ENCODE data around the gene METTL13. TPM values are rescaled to one million over a fixed set of nuclear protein-coding genes. Genes with fewer than 3 reads are reported as not detected.

Gene METTL13, protein sequence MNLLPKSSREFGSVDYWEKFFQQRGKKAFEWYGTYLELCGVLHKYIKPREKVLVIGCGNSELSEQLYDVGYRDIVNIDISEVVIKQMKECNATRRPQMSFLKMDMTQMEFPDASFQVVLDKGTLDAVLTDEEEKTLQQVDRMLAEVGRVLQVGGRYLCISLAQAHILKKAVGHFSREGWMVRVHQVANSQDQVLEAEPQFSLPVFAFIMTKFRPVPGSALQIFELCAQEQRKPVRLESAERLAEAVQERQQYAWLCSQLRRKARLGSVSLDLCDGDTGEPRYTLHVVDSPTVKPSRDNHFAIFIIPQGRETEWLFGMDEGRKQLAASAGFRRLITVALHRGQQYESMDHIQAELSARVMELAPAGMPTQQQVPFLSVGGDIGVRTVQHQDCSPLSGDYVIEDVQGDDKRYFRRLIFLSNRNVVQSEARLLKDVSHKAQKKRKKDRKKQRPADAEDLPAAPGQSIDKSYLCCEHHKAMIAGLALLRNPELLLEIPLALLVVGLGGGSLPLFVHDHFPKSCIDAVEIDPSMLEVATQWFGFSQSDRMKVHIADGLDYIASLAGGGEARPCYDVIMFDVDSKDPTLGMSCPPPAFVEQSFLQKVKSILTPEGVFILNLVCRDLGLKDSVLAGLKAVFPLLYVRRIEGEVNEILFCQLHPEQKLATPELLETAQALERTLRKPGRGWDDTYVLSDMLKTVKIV
- 10 to 100 TPM; 12.1 to 23.3 (median 18.2) TPM for total RNA-seq
- total RNA-seq (2013) = 25.8 TPM

DNA sequence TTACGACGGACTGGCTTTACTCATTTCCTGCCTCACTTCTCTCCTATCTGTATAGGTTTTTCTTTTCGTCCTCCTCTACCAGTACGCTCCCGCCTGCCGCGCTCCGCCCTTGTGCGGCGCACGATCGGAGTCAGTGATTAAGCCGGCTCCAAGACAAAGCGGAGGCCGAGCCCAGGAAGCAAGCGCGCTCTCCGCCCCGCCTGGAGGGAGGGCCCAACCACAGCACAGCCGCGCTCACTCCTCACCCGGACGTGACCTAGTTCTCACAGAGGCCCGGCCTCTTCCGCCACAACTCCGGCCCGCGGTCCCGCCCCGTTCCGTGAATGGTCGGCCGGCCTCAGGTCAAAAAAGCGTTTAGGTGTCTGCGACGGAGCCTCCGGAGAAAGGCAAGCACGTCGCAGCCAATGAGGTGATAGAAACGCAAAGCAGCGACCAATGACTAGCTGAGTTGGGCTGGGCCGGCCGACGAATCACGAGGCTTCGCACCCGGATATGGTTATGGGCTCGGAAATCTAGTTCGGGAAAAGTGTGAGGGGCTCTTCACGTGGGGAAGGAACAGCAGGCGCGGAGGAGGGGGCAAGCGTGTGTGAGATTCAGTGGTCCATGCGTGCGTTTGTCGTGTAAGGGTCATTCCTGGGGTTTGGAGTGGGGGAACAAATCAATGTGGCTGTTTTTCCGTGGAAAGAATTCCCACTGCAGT is at the start of gene METTL13:
Gene METTL13, plus strand, starts transcription at position 485 of the 700 bp plus-strand sequence. CDS start 308 bp downstream, outside the sequence.
- under 1% methylated on average over 57 of the region's 57 CpGs for WGBS (ENCODE audit: insufficient coverage)
- Histone ChIP-seq H3K27me3 (ENCODE audit: control insufficient read depth, insufficient read depth, low read length) (no peaks in the 10 kb centered on the region), H3K9me3 (ENCODE audit: control insufficient read depth, insufficient read depth, low read length) (no peaks in the 10 kb centered on the region), H3K27ac (ENCODE audit: low read length) (peak within 1 kb of the TSS; percentile 80), H3K4me3 (ENCODE audit: low read length) (peak within 1 kb of the TSS; percentile 90), H3K4me1 (ENCODE audit: control insufficient read depth, insufficient read depth, low read length) (peaks cover 30% of the 10 kb centered on the region), H3K36me3 (ENCODE audit: control insufficient read depth, insufficient read depth, low read length) (peaks cover 22% of the 10 kb centered on the region)
- peak within 1 kb of the TSS; percentile 98 to 100 for H3K27ac Mint-ChIP-seq
- peaks cover 49 to 55% of the 10 kb centered on the region in 2 donors for H3K4me1 Mint-ChIP-seq
- peak within 1 kb of the TSS; percentile 100 for H3K4me3 Mint-ChIP-seq
- no peaks in the 10 kb centered on the region for H3K36me3 Mint-ChIP-seq
- TF ChIP-seq, protein P1, sequence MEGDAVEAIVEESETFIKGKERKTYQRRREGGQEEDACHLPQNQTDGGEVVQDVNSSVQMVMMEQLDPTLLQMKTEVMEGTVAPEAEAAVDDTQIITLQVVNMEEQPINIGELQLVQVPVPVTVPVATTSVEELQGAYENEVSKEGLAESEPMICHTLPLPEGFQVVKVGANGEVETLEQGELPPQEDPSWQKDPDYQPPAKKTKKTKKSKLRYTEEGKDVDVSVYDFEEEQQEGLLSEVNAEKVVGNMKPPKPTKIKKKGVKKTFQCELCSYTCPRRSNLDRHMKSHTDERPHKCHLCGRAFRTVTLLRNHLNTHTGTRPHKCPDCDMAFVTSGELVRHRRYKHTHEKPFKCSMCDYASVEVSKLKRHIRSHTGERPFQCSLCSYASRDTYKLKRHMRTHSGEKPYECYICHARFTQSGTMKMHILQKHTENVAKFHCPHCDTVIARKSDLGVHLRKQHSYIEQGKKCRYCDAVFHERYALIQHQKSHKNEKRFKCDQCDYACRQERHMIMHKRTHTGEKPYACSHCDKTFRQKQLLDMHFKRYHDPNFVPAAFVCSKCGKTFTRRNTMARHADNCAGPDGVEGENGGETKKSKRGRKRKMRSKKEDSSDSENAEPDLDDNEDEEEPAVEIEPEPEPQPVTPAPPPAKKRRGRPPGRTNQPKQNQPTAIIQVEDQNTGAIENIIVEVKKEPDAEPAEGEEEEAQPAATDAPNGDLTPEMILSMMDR (IDR thresholded peaks at IDR 0.05) = no peak
- H3K9me3 Mint-ChIP-seq = no peaks in the 10 kb centered on the region
- H3K27me3 Mint-ChIP-seq (ENCODE audit: low read depth in 2 of 2) = peaks cover 1 to 5% of the 10 kb centered on the region in 2 donors
- ATAC-seq (peak; percentile 92 to 98 (median 93)), DNase-seq (peak; percentile 96 to 99)
- intact Hi-C loops (cut with micrococcal nuclease) = loop anchor here (1.0 to 5.0 kb wide), 5 partner anchors 39 to 1889 kb away; partner anchors contain the start of genes DNM3, PRRC2C, SCYL3 and SUCO

DNA sequence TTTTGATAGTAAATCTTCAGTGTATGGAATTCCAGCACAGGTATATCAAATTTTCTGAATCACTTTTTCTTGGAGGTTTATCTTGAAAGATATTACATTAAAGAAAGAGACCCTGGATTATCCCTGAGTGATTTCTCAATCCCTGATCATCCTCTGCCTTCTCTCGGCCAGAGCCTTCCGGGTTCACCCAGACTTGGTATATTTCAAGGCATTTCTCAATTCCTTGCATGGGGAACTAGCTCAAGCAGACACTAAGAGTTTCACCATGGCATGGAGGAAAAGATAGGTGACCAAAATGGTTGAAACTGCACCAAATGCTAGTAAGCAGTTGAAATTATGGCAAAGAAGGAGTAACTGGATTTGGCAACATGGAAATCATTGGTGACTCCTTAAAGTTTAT is 45.3 kb upstream of the METTL13 start:
- Histone ChIP-seq H3K36me3 (ENCODE audit: control insufficient read depth, insufficient read depth, low read length) (peaks cover 26% of the 10 kb centered on the region), H3K27ac (ENCODE audit: low read length) (no peak overlapping the region), H3K4me3 (ENCODE audit: low read length) (no peak overlapping the region), H3K9me3 (ENCODE audit: control insufficient read depth, insufficient read depth, low read length) (no peaks in the 10 kb centered on the region), H3K4me1 (ENCODE audit: control insufficient read depth, insufficient read depth, low read length) (no peaks in the 10 kb centered on the region), H3K27me3 (ENCODE audit: control insufficient read depth, insufficient read depth, low read length) (no peaks in the 10 kb centered on the region)
- DNase-seq = no peak
- 93% methylated on average over 2 of the region's 2 CpGs for WGBS (ENCODE audit: insufficient coverage)
- Mint-ChIP-seq H3K36me3 (peaks cover 7% of the 10 kb centered on the region), H3K4me3 (no peak overlapping the region), H3K9me3 (no peaks in the 10 kb centered on the region), H3K27ac (no peak overlapping the region), H3K27me3 (ENCODE audit: low read depth in 2 of 2) (no peaks in the 10 kb centered on the region), H3K4me1 (peaks cover 40 to 44% of the 10 kb centered on the region in 2 donors)
- no peak for ATAC-seq
- TF ChIP-seq, protein P1 (IDR thresholded peaks at IDR 0.05) = no peak
- intact Hi-C loops (cut with micrococcal nuclease) = no loop called here

DNA sequence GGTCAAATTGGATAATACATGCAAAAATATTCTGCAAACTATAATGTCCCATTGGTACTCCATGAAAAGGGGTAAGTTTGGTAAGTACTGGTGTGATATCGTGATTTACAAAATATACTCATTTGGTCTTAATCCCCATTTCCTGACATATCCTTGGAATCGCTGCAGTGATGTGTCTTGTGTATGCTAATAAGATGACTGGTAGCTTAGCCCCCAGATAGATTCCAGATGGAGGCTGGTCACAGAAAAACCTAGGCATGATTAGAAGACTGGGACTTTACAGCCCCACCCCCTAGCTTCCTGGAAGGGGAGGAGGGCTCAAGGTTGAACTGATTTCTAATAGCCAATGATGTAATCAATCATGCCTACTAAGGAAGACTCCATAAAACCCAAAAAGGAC is 42.5 kb upstream of the METTL13 start:
- H3K27me3 ChIP-seq (ENCODE audit: control insufficient read depth, insufficient read depth, low read length) = no peaks in the 10 kb centered on the region
- H3K36me3 ChIP-seq (ENCODE audit: control insufficient read depth, insufficient read depth, low read length) = peaks cover 23% of the 10 kb centered on the region
- no peak for DNase-seq
- Mint-ChIP-seq H3K4me1 (peaks cover 60 to 65% of the 10 kb centered on the region in 2 donors), H3K27ac (peak overlapping the region; percentile 96 to 100), H3K36me3 (peaks cover 7% of the 10 kb centered on the region), H3K4me3 (peak overlapping the region; percentile 17), H3K27me3 (ENCODE audit: low read depth in 2 of 2) (no peaks in the 10 kb centered on the region), H3K9me3 (no peaks in the 10 kb centered on the region)
- H3K4me3 ChIP-seq (ENCODE audit: low read length) = no peak overlapping the region
- no peaks in the 10 kb centered on the region for H3K9me3 ChIP-seq (ENCODE audit: control insufficient read depth, insufficient read depth, low read length)
- peaks cover 8% of the 10 kb centered on the region for H3K4me1 ChIP-seq (ENCODE audit: control insufficient read depth, insufficient read depth, low read length)
- intact Hi-C loops (cut with micrococcal nuclease) = no loop called here
- 100% methylated on average over 1 of the region's 2 CpGs for WGBS (ENCODE audit: insufficient coverage)
- H3K27ac ChIP-seq (ENCODE audit: low read length) = no peak overlapping the region
- TF ChIP-seq, protein P1 (IDR thresholded peaks at IDR 0.05) = no peak
- ATAC-seq = no peak

Measured in natural killer cell (primary cell).